Right lobe of liver (tissue), 4 donors: Measurements from ENCODE around the gene PALMD.

Experiments used
- POLR2A ChIP-seq: fragments of 450-650 bp; IDR thresholded peaks from one replicate; pipeline ENCODE4 v1.6.1; 2017; ENCODE audit warnings: antibody characterized with exemption, mild to moderate bottlenecking
- TF ChIP-seq, protein P1 (sequence below), 4 donors: fragments of 200-600 bp in 3 of 4; fragments of 450-650 bp in 1 of 4; IDR thresholded peaks; one replicate each; pipeline versions ENCODE4 v1.5.1 to v1.8.0; 2016 to 2022; ENCODE audit warnings: antibody characterized with exemption in 4 of 4, mild to moderate bottlenecking in 2 of 4
- donor health status: DM: no; HTN: no; CAD: no.
- donor health status: DM: no; HTN: no; CAD: no.
- donor health status: DM: no; HTN: yes; CAD: no.

DNA sequence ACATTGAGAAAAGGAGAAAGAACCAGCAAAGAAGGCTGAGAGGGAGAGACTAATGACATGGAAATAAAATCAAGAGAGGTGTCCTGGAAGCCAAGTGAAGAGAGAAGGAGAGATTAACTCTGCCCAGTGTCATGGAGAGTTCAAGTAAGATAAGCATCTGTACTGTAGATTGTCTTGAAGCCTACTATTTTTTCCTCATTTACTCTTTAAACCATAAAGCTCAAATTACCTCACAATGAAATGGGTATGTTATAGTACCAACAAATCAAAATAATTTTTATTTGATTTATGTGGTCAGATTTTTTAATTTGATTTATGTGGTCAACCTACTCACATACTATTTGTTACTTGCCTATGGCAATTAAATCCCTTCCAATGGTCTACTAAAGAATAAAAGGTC lies 5.2 kb upstream of the PALMD start:
- TF ChIP-seq, protein P1, sequence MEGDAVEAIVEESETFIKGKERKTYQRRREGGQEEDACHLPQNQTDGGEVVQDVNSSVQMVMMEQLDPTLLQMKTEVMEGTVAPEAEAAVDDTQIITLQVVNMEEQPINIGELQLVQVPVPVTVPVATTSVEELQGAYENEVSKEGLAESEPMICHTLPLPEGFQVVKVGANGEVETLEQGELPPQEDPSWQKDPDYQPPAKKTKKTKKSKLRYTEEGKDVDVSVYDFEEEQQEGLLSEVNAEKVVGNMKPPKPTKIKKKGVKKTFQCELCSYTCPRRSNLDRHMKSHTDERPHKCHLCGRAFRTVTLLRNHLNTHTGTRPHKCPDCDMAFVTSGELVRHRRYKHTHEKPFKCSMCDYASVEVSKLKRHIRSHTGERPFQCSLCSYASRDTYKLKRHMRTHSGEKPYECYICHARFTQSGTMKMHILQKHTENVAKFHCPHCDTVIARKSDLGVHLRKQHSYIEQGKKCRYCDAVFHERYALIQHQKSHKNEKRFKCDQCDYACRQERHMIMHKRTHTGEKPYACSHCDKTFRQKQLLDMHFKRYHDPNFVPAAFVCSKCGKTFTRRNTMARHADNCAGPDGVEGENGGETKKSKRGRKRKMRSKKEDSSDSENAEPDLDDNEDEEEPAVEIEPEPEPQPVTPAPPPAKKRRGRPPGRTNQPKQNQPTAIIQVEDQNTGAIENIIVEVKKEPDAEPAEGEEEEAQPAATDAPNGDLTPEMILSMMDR (IDR thresholded peaks at IDR 0.05) = no peak
- TF ChIP-seq POLR2A = no peak
